C4-2B (cell line): Measurements from ENCODE around the gene VAPA.

ENCODE experiments used
- ZFX ChIP-seq: fragments of 450-650 bp; IDR thresholded peaks from 2 replicates; pipeline ENCODE4 v1.6.1; 2017
- TF ChIP-seq, protein P1 (sequence below): fragments of 450-650 bp; conservative IDR thresholded peaks from 2 replicates; pipeline ENCODE4 v1.5.1; 2017; ENCODE audit warnings: mild to moderate bottlenecking

DNA sequence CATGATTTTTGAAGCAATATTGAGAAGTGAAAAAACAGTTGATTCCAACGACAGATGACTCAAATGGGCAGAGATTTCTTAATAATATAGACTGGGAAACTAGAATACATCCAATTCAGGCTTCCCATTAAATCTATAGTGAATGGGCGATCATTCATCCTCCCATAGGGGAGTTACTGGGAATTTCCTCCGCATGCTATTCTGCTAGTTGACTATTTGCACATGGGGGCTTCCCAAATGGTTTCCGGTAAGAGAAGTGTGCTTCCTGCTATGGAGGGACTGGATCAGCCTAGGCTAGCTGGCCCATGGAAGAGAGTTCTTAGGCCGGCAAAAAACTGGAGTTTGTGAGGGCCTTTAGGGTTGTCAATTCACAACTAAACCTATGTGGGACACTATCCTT, 2.6 kb upstream of the VAPA start:
- TF ChIP-seq, protein P1, sequence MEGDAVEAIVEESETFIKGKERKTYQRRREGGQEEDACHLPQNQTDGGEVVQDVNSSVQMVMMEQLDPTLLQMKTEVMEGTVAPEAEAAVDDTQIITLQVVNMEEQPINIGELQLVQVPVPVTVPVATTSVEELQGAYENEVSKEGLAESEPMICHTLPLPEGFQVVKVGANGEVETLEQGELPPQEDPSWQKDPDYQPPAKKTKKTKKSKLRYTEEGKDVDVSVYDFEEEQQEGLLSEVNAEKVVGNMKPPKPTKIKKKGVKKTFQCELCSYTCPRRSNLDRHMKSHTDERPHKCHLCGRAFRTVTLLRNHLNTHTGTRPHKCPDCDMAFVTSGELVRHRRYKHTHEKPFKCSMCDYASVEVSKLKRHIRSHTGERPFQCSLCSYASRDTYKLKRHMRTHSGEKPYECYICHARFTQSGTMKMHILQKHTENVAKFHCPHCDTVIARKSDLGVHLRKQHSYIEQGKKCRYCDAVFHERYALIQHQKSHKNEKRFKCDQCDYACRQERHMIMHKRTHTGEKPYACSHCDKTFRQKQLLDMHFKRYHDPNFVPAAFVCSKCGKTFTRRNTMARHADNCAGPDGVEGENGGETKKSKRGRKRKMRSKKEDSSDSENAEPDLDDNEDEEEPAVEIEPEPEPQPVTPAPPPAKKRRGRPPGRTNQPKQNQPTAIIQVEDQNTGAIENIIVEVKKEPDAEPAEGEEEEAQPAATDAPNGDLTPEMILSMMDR: no peak
- no peak for TF ChIP-seq ZFX
